Right ventricle myocardium superior (tissue), 1 donor: Measurements from ENCODE around the gene OR4K5. TPM values are rescaled to one million over a fixed set of nuclear protein-coding genes. Genes with fewer than 3 reads are reported as not detected.

ENCODE experiments used
- total RNA-seq: library from RNA; stranded (reverse); fragmentation: NEBNext Ultra II Directional; extraction: Animal tissue kit (Norgen Biotek cat#: 25700); gene quantifications from one replicate; pipeline ENCODE4 v1.2.1, GENCODE V29; 2021
- donor health status: DM: no; HTN: yes; CAD: no; lungs with severe emphysema.

Gene OR4K5
- total RNA-seq, 1 donor from 2014 or later = not detected

Other genes starting within 250 kb of the OR4K5 start
- not detected for gene OR11H2, start 206.7 kb upstream of the OR4K5 start, total RNA-seq
- gene OR4Q3, start 177.0 kb upstream of the OR4K5 start, total RNA-seq = not detected
- not detected for gene OR4M1, start 147.1 kb upstream of the OR4K5 start, total RNA-seq
- not detected for gene OR4N2, start 116.8 kb upstream of the OR4K5 start, total RNA-seq
- gene OR4K2, start 45.5 kb upstream of the OR4K5 start, total RNA-seq = not detected
- not detected for gene OR4K1, start 10.3 kb downstream of the OR4K5 start, total RNA-seq
- gene OR4K15, start 55.0 kb downstream of the OR4K5 start, total RNA-seq = not detected
- gene OR4Q2, start 81.6 kb downstream of the OR4K5 start, total RNA-seq = not detected
- not detected for gene OR4K14, start 98.7 kb downstream of the OR4K5 start, total RNA-seq
- gene OR4K13, start 115.4 kb downstream of the OR4K5 start, total RNA-seq = not detected
- gene OR4L1, start 139.4 kb downstream of the OR4K5 start, total RNA-seq = not detected
- not detected for gene OR4K17, start 190.1 kb downstream of the OR4K5 start, total RNA-seq
- gene OR4N5, start 218.2 kb downstream of the OR4K5 start, total RNA-seq = not detected